ENCODE data around the gene CLMN.

- TF ChIP-seq CTCF (IDR thresholded peaks at IDR 0.05; ENCODE audit: insufficient read depth, low read length) = no peak
- no peak for TF ChIP-seq POLR2AphosphoS5 (IDR thresholded peaks at IDR 0.05; ENCODE audit: low read depth)
These were observed 92.3 kb downstream of the CLMN start for GRCh38 chr14:95227279-95227860.
